Measurements from ENCODE around the gene PDZK1IP1. TPM values are rescaled to one million over a fixed set of nuclear protein-coding genes. Genes with fewer than 3 reads are reported as not detected.
"Not testable (repeated sequence)": the region's sequence is repeated elsewhere in the genome, so short reads cannot be mapped to it uniquely, and the experiment has no call there.

Gene PDZK1IP1
- total and polyA plus RNA-seq, 4 donors, result 0.75 to 2.2 (median 0.98) TPM

DNA sequence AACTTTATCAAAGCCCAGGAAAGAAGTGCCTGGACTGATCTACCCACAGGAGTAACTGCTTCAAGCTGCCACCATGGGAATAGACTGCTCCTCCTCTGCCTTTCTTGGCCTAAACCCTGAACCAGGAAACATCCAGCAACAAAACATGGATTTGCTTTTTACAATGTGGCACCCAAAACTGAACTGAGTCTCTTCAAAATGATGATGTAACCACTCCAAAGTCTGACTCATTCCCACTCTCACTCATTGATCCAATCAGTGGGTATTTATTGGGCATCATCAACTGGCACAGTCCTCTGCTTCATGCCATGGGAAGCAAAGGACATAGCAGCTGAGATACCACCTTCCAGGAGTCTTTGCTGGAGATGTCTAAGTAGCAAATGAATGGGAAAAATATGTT is 29.1 kb downstream of the PDZK1IP1 start (continued):
- no peak for TF ChIP-seq SP1 (IDR thresholded peaks at IDR 0.05)
- no peak for TF ChIP-seq JUND (IDR thresholded peaks at IDR 0.05)
- TF ChIP-seq FOXA2 (IDR thresholded peaks at IDR 0.05), result no peak
- no peak for TF ChIP-seq GABPA (IDR thresholded peaks at IDR 0.05 in 1 of 2, conservative IDR thresholded peaks at IDR 0.05 in 1 of 2)

DNA sequence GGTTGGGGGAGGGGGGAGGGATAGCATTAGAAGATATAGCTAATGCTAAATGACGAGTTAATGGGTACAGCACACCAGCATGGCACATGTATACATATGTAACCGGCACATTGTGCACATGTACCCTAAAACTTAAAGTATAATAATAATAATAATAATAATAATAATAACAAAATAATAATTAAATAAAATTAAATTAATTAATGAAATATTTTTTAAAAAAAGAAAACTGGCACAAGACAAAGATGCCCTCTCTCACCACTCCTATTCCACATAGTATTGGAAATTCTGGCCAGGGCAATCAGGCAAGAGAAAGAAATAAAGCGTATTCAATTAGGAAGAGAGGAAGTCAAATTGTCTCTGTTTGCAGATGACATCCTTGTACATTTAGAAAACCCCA is 31.9 kb downstream of the PDZK1IP1 start:
- not testable (repeated sequence) for H3K4me3 ChIP-seq (ENCODE audit: low read depth in 1 of 3, low read length in 3 of 3); H3K27me3 ChIP-seq (ENCODE audit: control insufficient read depth in 4 of 4, insufficient read depth in 4 of 4, low read length in 3 of 4); H3K36me3 ChIP-seq (ENCODE audit: control insufficient read depth in 4 of 4, insufficient read depth in 3 of 4, low read depth in 1 of 4, low read length in 3 of 4); DNase-seq (ENCODE audit: low spot score); H3K27ac ChIP-seq (ENCODE audit: low read depth in 1 of 2, low read length in 2 of 2); H3K4me1 ChIP-seq (ENCODE audit: control insufficient read depth in 4 of 4, insufficient read depth in 4 of 4, low read length in 3 of 4); H3K9ac ChIP-seq (ENCODE audit: low read depth in 1 of 2, low read length in 2 of 2)
- H3K9me3 ChIP-seq (ENCODE audit: control insufficient read depth in 4 of 4, low read length in 3 of 4), result peaks cover 0 to 11% (median 0%) of the 10 kb centered on the region in 4 donors
- 90% methylated on average over 3 of the region's 3 CpGs for WGBS

DNA sequence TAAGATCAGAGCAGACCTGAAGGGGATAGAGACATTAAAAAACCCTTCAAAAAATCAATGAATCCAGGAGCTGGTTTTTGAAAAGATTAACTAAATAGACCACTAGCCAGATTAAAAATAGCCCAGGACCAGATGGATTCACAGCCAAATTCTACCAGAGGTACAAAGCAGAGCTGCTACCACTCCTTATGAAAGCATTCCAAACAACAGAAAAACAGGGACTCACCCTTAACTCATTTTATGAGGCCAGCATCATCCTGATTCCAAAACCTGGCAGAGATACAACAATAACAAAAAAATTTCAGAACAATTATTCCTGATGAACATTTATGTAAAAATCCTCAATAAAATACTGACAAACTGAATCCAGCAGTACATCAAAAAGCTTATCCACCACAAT is 33.4 kb downstream of the PDZK1IP1 start:
- H3K36me3 ChIP-seq (ENCODE audit: control insufficient read depth in 4 of 4, insufficient read depth in 3 of 4, low read depth in 1 of 4, low read length in 3 of 4); H3K4me1 ChIP-seq (ENCODE audit: control insufficient read depth in 4 of 4, insufficient read depth in 4 of 4, low read length in 3 of 4); H3K27me3 ChIP-seq (ENCODE audit: control insufficient read depth in 4 of 4, insufficient read depth in 4 of 4, low read length in 3 of 4); H3K9ac ChIP-seq (ENCODE audit: low read depth in 1 of 2, low read length in 2 of 2); DNase-seq (ENCODE audit: low spot score); H3K4me3 ChIP-seq (ENCODE audit: low read depth in 1 of 3, low read length in 3 of 3); H3K27ac ChIP-seq (ENCODE audit: low read depth in 1 of 2, low read length in 2 of 2): not testable (repeated sequence)
- H3K9me3 ChIP-seq (ENCODE audit: control insufficient read depth in 4 of 4, low read length in 3 of 4), result peaks cover 0 to 11% (median 0%) of the 10 kb centered on the region in 4 donors

DNA sequence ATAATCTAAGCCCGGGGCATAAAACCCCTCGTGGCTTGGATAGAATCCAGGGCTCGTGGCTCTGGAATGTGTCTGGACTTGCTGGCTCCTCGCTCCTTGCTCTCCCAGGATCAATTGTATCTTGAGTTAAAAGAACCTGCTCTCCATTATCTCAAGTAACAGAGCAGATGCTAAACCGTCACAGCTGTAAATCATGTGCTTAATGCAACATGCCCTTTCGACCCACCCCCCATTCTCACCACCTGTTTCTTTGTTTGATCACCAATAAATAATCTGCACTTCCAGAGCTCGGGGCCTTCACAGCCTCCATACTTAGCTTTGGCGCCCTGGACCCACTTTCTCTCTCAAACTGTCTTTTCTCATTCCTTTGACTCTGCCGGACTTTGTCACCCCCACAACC is 40.7 kb downstream of the PDZK1IP1 start:
- H3K9ac ChIP-seq (ENCODE audit: low read depth in 1 of 2, low read length in 2 of 2); H3K4me3 ChIP-seq (ENCODE audit: low read depth in 1 of 3, low read length in 3 of 3); H3K9me3 ChIP-seq (ENCODE audit: control insufficient read depth in 4 of 4, low read length in 3 of 4); H3K27me3 ChIP-seq (ENCODE audit: control insufficient read depth in 4 of 4, insufficient read depth in 4 of 4, low read length in 3 of 4); H3K4me1 ChIP-seq (ENCODE audit: control insufficient read depth in 4 of 4, insufficient read depth in 4 of 4, low read length in 3 of 4); DNase-seq (ENCODE audit: low spot score); H3K27ac ChIP-seq (ENCODE audit: low read depth in 1 of 2, low read length in 2 of 2): not testable (repeated sequence)
- H3K36me3 ChIP-seq (ENCODE audit: control insufficient read depth in 4 of 4, insufficient read depth in 3 of 4, low read depth in 1 of 4, low read length in 3 of 4), result peaks cover 0 to 21% (median 10%) of the 10 kb centered on the region in 4 donors
- 64% methylated on average over 9 of the region's 9 CpGs for WGBS

DNA sequence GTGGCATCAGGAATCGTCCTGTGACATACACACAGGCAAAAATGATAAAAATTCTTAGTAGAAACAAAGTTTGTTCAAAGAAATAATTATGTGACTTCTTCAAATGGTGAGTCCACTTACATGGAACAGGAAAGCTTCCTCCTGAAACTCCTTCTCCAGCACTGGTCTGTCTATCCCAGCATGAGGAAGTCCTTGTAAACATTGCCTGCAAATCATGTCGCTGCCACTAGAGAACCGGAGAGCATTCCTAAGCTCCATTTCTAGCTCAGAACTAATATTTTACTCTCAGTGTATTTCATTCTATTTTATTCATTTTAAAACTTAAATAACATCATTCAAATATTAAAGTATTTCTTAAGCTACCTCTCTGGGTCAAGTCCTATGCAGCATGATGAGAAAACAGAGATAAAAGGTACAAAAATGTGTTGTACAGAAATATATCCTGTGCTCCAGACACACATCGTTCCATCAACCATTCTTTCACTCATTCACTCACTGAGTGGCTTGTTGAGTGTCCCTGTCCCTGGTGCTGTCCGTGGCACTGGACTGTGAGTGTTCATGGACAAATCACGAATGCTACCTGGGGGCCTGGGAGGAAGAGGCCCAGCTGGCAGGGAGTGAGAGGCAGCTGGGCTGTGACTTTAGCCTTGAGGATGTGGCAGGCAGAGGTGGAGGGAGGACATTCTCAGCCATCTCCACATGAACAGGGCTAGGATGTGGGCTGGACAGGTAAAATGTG is 42.6 kb downstream of the PDZK1IP1 start:
- Histone ChIP-seq H3K9ac (ENCODE audit: low read depth in 1 of 2, low read length in 2 of 2) (no peak overlapping the region), H3K9me3 (ENCODE audit: control insufficient read depth in 4 of 4, low read length in 3 of 4) (no peaks in the 10 kb centered on the region), H3K27me3 (ENCODE audit: control insufficient read depth in 4 of 4, insufficient read depth in 4 of 4, low read length in 3 of 4) (no peaks in the 10 kb centered on the region), H3K36me3 (ENCODE audit: control insufficient read depth in 4 of 4, insufficient read depth in 3 of 4, low read depth in 1 of 4, low read length in 3 of 4) (peaks cover 0 to 22% (median 14%) of the 10 kb centered on the region in 4 donors), H3K4me3 (ENCODE audit: low read depth in 1 of 3, low read length in 3 of 3) (no peak overlapping the region), H3K4me1 (ENCODE audit: control insufficient read depth in 4 of 4, insufficient read depth in 4 of 4, low read length in 3 of 4) (peaks cover 0 to 4% (median 0%) of the 10 kb centered on the region in 4 donors), H3K27ac (ENCODE audit: low read depth in 1 of 2, low read length in 2 of 2) (no peak overlapping the region)
- 76% methylated on average over 6 of the region's 6 CpGs for WGBS
- no peak for DNase-seq (ENCODE audit: low spot score)
- TF ChIP-seq NR2F2 (IDR thresholded peaks at IDR 0.05), result no peak
- TF ChIP-seq, protein P1, sequence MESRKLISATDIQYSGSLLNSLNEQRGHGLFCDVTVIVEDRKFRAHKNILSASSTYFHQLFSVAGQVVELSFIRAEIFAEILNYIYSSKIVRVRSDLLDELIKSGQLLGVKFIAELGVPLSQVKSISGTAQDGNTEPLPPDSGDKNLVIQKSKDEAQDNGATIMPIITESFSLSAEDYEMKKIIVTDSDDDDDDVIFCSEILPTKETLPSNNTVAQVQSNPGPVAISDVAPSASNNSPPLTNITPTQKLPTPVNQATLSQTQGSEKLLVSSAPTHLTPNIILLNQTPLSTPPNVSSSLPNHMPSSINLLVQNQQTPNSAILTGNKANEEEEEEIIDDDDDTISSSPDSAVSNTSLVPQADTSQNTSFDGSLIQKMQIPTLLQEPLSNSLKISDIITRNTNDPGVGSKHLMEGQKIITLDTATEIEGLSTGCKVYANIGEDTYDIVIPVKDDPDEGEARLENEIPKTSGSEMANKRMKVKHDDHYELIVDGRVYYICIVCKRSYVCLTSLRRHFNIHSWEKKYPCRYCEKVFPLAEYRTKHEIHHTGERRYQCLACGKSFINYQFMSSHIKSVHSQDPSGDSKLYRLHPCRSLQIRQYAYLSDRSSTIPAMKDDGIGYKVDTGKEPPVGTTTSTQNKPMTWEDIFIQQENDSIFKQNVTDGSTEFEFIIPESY (IDR thresholded peaks at IDR 0.05), result no peak
- no peak for TF ChIP-seq EGR1 (IDR thresholded peaks at IDR 0.05; ENCODE audit: low read depth in 2 of 2)
- no peak for TF ChIP-seq TAF1 (conservative IDR thresholded peaks at IDR 0.05)
- TF ChIP-seq SP1 (IDR thresholded peaks at IDR 0.05), result no peak
- no peak for TF ChIP-seq FOXA1 (IDR thresholded peaks at IDR 0.05)
- TF ChIP-seq RAD21 (IDR thresholded peaks at IDR 0.05), result no peak

DNA sequence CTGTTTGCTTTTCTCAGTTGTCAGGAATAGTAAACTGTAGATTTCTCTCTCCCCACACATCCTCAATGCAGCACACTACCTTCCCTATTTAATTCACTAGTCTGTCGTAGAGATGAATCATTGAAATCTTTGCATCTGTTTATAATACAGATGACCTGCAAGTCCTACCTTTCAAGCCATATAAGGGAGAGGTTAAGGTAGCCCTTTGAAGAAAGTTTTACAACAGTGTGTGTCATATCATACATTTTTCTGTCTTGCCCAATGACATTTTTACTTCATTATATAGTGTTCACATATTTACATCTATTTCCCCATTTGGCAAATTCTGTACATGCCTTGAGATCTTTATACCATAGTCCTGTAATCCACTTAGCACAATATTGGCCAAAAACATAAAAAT is 43.3 kb downstream of the PDZK1IP1 start:
- not testable (repeated sequence) for H3K4me3 ChIP-seq (ENCODE audit: low read depth in 1 of 3, low read length in 3 of 3); H3K9ac ChIP-seq (ENCODE audit: low read depth in 1 of 2, low read length in 2 of 2); H3K27ac ChIP-seq (ENCODE audit: low read depth in 1 of 2, low read length in 2 of 2); H3K9me3 ChIP-seq (ENCODE audit: control insufficient read depth in 4 of 4, low read length in 3 of 4); DNase-seq (ENCODE audit: low spot score); H3K27me3 ChIP-seq (ENCODE audit: control insufficient read depth in 4 of 4, insufficient read depth in 4 of 4, low read length in 3 of 4)
- H3K36me3 ChIP-seq (ENCODE audit: control insufficient read depth in 4 of 4, insufficient read depth in 3 of 4, low read depth in 1 of 4, low read length in 3 of 4), result peaks cover 0 to 26% (median 19%) of the 10 kb centered on the region in 4 donors
- peaks cover 0 to 11% (median 0%) of the 10 kb centered on the region in 4 donors for H3K4me1 ChIP-seq (ENCODE audit: control insufficient read depth in 4 of 4, insufficient read depth in 4 of 4, low read length in 3 of 4)
- 86% methylated on average over 1 of the region's 1 CpG for WGBS
